ENCODE data around the gene ADAMTSL3.
"Not testable (repeated sequence)": the region's sequence is repeated elsewhere in the genome, so short reads cannot be mapped to it uniquely, and the experiment has no call there.

The ADAMTSL3 gene

GRCh38 chr15:84057714-84058331, 403.9 kb downstream of the ADAMTSL3 start:
- DNase-seq, result no peak

- DNase-seq, result not testable (repeated sequence)
Measured at GRCh38 chr15:84063674-84064073, 409.8 kb downstream of the ADAMTSL3 start.

GRCh38 chr15:84068674-84069073, 414.8 kb downstream of the ADAMTSL3 start:
- DNase-seq, result peak; percentile 1

GRCh38 chr15:84078038-84078437, 424.1 kb downstream of the ADAMTSL3 start:
- not testable (repeated sequence) for DNase-seq

GRCh38 chr15:84079325-84079884, 425.5 kb downstream of the ADAMTSL3 start:
- DNase-seq, result peak; percentile 95

GRCh38 chr15:84079885-84080777, 426.2 kb downstream of the ADAMTSL3 start:
- peak; percentile 93 for DNase-seq

- DNase-seq, result peak; percentile 85
Measured at GRCh38 chr15:84080778-84081084, 426.8 kb downstream of the ADAMTSL3 start.

DNA sequence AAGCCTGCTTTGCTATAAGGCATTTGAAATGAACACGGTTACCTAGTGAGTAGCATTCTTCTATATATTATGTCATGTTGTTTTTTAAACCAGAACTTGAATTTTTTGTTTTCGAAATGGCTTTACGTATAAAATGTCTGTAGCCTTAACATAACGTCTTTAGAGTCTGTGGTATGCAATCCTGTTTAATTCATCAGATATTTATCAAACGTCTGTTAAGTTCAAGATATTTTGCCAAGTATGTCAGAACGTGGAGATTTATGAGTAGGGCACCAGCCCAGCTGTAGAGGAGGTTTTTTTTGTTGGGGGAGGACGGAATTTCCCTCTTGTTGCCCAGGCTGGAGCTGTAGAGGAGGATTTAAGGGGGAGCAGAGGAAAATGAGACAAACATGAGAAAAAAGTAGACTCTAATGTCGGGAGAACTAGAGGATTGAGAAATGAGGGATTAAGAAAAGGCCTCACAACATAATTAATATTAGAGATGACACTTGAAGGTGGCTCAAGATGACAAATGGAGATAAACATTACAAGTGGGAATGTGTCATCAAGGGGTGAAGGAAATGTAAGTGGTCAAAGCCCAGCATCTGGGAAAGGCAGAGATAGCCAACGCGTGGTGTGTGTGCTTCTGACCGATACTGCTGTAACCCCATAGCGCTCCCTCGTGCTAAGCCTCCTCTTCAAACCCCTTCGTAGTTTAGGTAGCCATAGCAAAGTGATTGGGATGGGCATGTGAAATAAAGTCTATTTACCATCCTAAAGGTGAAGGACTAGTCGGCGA, 427.7 kb downstream of the ADAMTSL3 start:
- DNase-seq, result peak; percentile 7

DNA sequence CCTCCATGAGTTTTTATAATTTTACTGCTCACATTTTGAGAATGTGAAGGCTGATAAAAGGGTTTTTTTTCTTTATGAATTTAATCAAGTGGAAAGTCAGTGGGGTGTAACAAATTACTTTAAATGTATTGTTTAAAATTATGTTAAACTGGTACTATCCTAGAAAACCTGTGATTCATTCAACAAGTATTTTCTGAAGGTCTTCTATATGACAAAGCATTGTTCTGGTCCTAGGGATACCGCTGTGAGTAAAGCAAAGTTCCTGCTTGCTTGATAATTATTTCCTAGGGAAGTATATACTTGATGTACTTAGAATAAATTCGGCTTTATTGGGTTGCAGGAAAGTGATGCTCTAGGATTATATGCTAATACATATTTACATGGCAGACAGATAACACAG, 428.8 kb downstream of the ADAMTSL3 start:
- DNase-seq, result no peak

GRCh38 chr15:84086071-84086470, 432.1 kb downstream of the ADAMTSL3 start:
- not testable (repeated sequence) for DNase-seq

Measured in DMS53 (cell line).